ENCODE measurements around the gene ARID4A.
"Not testable (repeated sequence)": the region's sequence is repeated elsewhere in the genome, so short reads cannot be mapped to it uniquely, and the experiment has no call there.

ARID4A gene, protein sequence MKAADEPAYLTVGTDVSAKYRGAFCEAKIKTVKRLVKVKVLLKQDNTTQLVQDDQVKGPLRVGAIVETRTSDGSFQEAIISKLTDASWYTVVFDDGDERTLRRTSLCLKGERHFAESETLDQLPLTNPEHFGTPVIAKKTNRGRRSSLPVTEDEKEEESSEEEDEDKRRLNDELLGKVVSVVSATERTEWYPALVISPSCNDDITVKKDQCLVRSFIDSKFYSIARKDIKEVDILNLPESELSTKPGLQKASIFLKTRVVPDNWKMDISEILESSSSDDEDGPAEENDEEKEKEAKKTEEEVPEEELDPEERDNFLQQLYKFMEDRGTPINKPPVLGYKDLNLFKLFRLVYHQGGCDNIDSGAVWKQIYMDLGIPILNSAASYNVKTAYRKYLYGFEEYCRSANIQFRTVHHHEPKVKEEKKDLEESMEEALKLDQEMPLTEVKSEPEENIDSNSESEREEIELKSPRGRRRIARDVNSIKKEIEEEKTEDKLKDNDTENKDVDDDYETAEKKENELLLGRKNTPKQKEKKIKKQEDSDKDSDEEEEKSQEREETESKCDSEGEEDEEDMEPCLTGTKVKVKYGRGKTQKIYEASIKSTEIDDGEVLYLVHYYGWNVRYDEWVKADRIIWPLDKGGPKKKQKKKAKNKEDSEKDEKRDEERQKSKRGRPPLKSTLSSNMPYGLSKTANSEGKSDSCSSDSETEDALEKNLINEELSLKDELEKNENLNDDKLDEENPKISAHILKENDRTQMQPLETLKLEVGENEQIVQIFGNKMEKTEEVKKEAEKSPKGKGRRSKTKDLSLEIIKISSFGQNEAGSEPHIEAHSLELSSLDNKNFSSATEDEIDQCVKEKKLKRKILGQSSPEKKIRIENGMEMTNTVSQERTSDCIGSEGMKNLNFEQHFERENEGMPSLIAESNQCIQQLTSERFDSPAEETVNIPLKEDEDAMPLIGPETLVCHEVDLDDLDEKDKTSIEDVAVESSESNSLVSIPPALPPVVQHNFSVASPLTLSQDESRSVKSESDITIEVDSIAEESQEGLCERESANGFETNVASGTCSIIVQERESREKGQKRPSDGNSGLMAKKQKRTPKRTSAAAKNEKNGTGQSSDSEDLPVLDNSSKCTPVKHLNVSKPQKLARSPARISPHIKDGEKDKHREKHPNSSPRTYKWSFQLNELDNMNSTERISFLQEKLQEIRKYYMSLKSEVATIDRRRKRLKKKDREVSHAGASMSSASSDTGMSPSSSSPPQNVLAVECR

DNA sequence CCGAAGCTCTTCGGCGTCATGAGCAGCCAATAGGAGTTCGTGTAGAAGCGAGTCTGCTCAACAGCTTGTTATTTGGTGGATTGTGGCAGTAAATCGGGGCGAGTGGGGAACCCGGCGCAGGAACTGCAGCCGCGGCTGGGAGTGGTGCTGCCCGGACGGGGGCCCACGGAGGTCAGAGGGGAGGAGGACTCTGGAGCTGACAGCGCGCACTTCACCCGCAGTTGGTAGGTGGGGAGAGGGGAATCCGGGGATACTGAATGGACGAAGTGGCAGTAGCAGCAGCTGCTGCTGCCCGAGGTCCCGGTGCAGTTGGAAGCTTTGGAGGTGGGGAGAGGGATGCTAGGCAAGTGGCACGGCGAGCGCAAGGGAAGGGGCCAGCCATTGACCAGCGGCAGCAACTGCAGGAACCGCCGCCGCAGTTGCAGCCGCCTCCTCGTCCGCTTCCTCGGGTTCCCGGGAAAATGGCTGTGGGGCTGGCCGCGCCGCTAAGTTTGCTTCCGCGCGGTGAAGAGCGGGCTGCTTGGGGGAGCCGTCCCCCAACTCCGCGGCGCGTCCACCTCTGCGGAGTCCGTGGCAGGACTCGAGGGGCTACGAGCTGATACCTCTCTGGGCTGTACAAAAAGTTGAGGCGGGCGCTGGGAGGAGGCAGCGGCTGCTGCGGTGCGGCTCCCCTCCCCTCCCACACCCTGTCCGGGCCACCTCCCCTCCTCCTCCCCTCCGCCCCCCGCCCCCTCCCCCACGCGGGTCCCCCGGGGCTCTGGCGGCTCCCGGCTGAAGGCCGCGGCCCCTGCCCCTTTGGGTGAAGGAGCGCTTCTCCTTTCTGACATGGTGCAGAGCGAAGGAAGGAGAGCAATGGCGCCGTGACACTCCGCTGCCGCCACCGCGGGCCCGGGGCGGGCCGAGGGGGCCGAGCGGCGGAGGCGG lies at the start of gene ARID4A:
Gene ARID4A, plus strand, starts transcription at position 79 of the 924 bp plus-strand sequence. CDS start 1,300 bp downstream, outside the sequence.
- H3K4me1 Mint-ChIP-seq (ENCODE audit: low read depth): peaks cover 41% of the 10 kb centered on the region
- no peaks in the 10 kb centered on the region for H3K9me3 Mint-ChIP-seq
- no peaks in the 10 kb centered on the region for H3K27me3 Mint-ChIP-seq
- H3K27ac Mint-ChIP-seq: no peak within 1 kb of the TSS
- H3K4me3 Mint-ChIP-seq: peak within 1 kb of the TSS; percentile 99
- peaks cover 43% of the 10 kb centered on the region for H3K36me3 Mint-ChIP-seq (ENCODE audit: low read depth)

GRCh38 chr14:58249611-58250010 lies 48.7 kb upstream of the ARID4A start:
- Mint-ChIP-seq H3K4me3 (no peak overlapping the region), H3K27ac (no peak overlapping the region), H3K9me3 (no peaks in the 10 kb centered on the region), H3K4me1 (ENCODE audit: low read depth) (peaks cover 47% of the 10 kb centered on the region), H3K36me3 (ENCODE audit: low read depth) (peaks cover 56% of the 10 kb centered on the region), H3K27me3 (no peaks in the 10 kb centered on the region)

GRCh38 chr14:58258156-58258555 lies 40.2 kb upstream of the ARID4A start:
- Mint-ChIP-seq H3K9me3 (no peaks in the 10 kb centered on the region), H3K27ac (no peak overlapping the region), H3K27me3 (no peaks in the 10 kb centered on the region), H3K36me3 (ENCODE audit: low read depth) (peaks cover 42% of the 10 kb centered on the region), H3K4me1 (ENCODE audit: low read depth) (peaks cover 3% of the 10 kb centered on the region), H3K4me3 (no peak overlapping the region)

- H3K4me3 Mint-ChIP-seq; H3K27me3 Mint-ChIP-seq; H3K27ac Mint-ChIP-seq; H3K9me3 Mint-ChIP-seq; H3K4me1 Mint-ChIP-seq (ENCODE audit: low read depth): not testable (repeated sequence)
- peaks cover 61% of the 10 kb centered on the region for H3K36me3 Mint-ChIP-seq (ENCODE audit: low read depth)
Measured at GRCh38 chr14:58262005-58262404, 36.4 kb upstream of the ARID4A start.

- H3K36me3 Mint-ChIP-seq (ENCODE audit: low read depth): peaks cover 75% of the 10 kb centered on the region
Measured at GRCh38 chr14:58265401-58265800, 33.0 kb upstream of the ARID4A start.

GRCh38 chr14:58270628-58271027 lies 27.7 kb upstream of the ARID4A start:
- Mint-ChIP-seq H3K9me3 (no peaks in the 10 kb centered on the region), H3K27ac (peak overlapping the region; percentile 58), H3K4me1 (ENCODE audit: low read depth) (peaks cover 30% of the 10 kb centered on the region), H3K27me3 (no peaks in the 10 kb centered on the region), H3K4me3 (no peak overlapping the region), H3K36me3 (ENCODE audit: low read depth) (peaks cover 79% of the 10 kb centered on the region)

More at GRCh38 chr14:58265401-58265800, 33.0 kb upstream of the ARID4A start:
- H3K27ac Mint-ChIP-seq: peak overlapping the region; percentile 84
- H3K27me3 Mint-ChIP-seq: no peaks in the 10 kb centered on the region
- H3K9me3 Mint-ChIP-seq: no peaks in the 10 kb centered on the region
- H3K4me1 Mint-ChIP-seq (ENCODE audit: low read depth): peaks cover 8% of the 10 kb centered on the region
- no peak overlapping the region for H3K4me3 Mint-ChIP-seq

DNA sequence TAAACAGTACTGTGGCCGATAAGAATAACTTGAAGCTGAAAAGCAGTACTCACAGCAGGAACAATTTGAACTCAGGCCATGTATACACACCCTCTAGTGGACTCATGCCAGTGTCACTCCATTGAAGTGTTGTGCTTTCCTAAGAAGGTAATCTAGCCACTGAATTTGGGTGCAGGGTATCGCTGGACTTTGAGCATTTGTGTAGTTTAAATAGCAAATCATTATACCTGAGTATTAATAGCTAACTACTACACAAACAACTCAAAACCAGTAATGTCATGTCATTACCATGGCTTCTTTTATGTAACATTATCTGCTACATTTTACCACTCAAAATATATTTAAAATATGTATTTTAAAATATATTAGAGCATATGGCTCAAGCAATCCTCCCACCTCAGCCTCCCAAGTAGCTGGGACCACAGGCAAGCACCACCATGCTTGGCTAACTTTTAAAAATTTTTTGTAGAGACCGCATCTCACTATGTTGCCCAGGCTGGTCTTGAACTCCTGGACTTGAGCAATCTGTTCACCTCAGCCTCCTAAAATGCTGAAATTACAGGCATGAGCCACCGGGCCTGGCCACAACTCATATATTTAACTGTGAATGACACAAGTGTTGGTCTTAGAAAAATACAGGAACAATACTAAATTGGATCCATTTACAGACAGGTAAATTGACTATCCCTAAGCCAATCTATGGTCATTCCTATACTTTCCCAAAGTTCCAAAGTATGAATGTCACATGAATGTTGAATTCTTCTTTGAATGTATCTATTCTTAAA lies 25.6 kb upstream of the ARID4A start:
- no peaks in the 10 kb centered on the region for H3K9me3 Mint-ChIP-seq
- peaks cover 69% of the 10 kb centered on the region for H3K36me3 Mint-ChIP-seq (ENCODE audit: low read depth)
- peaks cover 40% of the 10 kb centered on the region for H3K4me1 Mint-ChIP-seq (ENCODE audit: low read depth)
- no peak overlapping the region for H3K4me3 Mint-ChIP-seq
- no peak overlapping the region for H3K27ac Mint-ChIP-seq
- H3K27me3 Mint-ChIP-seq: no peaks in the 10 kb centered on the region

GRCh38 chr14:58274881-58275280 lies 23.5 kb upstream of the ARID4A start:
- H3K4me3 Mint-ChIP-seq: no peak overlapping the region

GRCh38 chr14:58275527-58276190 lies 22.7 kb upstream of the ARID4A start:
- Mint-ChIP-seq H3K9me3 (no peaks in the 10 kb centered on the region), H3K4me1 (ENCODE audit: low read depth) (peaks cover 47% of the 10 kb centered on the region), H3K4me3 (peak overlapping the region; percentile 31), H3K27ac (peak overlapping the region; percentile 90), H3K36me3 (ENCODE audit: low read depth) (peaks cover 68% of the 10 kb centered on the region), H3K27me3 (no peaks in the 10 kb centered on the region)

More at GRCh38 chr14:58274881-58275280, 23.5 kb upstream of the ARID4A start:
- Mint-ChIP-seq H3K27ac (peak overlapping the region; percentile 90), H3K36me3 (ENCODE audit: low read depth) (peaks cover 70% of the 10 kb centered on the region), H3K9me3 (no peaks in the 10 kb centered on the region), H3K27me3 (no peaks in the 10 kb centered on the region), H3K4me1 (ENCODE audit: low read depth) (peaks cover 46% of the 10 kb centered on the region)

- Mint-ChIP-seq H3K27me3 (no peaks in the 10 kb centered on the region), H3K4me1 (ENCODE audit: low read depth) (peaks cover 48% of the 10 kb centered on the region), H3K9me3 (no peaks in the 10 kb centered on the region), H3K27ac (peak overlapping the region; percentile 90), H3K4me3 (peak overlapping the region; percentile 31), H3K36me3 (ENCODE audit: low read depth) (peaks cover 70% of the 10 kb centered on the region)
Measured at GRCh38 chr14:58276208-58276607, 22.1 kb upstream of the ARID4A start.

DNA sequence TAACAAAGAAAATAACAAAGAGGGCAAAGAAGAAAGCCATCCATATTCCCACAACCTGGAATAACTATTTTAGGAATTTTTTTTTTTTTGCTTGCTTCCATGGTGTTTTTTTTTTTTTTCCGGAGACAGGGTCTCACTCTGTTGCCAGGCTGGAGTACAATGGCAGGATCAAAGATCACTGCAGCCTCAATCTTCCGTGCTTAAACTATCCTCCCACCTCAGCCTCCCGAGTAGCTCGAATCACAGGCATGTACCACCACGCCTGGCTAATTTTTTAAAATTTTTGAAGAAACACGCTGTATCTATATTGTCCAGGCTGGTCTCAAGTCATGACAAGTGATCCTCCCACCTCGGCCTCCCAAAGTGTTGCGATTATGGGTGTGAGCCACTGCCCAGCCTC lies 20.2 kb upstream of the ARID4A start:
- Mint-ChIP-seq H3K27ac (peak overlapping the region; percentile 28), H3K4me1 (ENCODE audit: low read depth) (peaks cover 68% of the 10 kb centered on the region), H3K27me3 (no peaks in the 10 kb centered on the region), H3K4me3 (no peak overlapping the region), H3K9me3 (no peaks in the 10 kb centered on the region), H3K36me3 (ENCODE audit: low read depth) (peaks cover 76% of the 10 kb centered on the region)

GRCh38 chr14:58280954-58281787 lies 17.2 kb upstream of the ARID4A start:
- Mint-ChIP-seq H3K4me1 (ENCODE audit: low read depth) (peaks cover 61% of the 10 kb centered on the region), H3K4me3 (peak overlapping the region; percentile 58), H3K36me3 (ENCODE audit: low read depth) (peaks cover 79% of the 10 kb centered on the region), H3K27ac (peak overlapping the region; percentile 91), H3K27me3 (no peaks in the 10 kb centered on the region), H3K9me3 (no peaks in the 10 kb centered on the region)
